Ishikawa (cell line): ENCODE data around the gene CC2D2A.

ENCODE experiments used
- CEBPB ChIP-seq: IDR thresholded peaks from 2 replicates; pipeline ENCODE4 v1.6.1; 2012
- CREB1 ChIP-seq: IDR thresholded peaks from 2 replicates; pipeline ENCODE4 v1.6.1; 2012; ENCODE audit warnings: low read depth
- EGR1 ChIP-seq: IDR thresholded peaks from 2 replicates; pipeline ENCODE4 v1.6.1; 2012
- EP300 ChIP-seq: IDR thresholded peaks from 2 replicates; pipeline ENCODE4 v1.6.1; 2012; ENCODE audit warnings: borderline replicate concordance
- FOXM1 ChIP-seq: IDR thresholded peaks from 2 replicates; pipeline ENCODE4 v1.6.1; 2012; ENCODE audit warnings: low read depth, borderline replicate concordance
- MAX ChIP-seq: IDR thresholded peaks from 2 replicates; pipeline ENCODE4 v1.6.1; 2012
- NFIC ChIP-seq: IDR thresholded peaks from 2 replicates; pipeline ENCODE4 v1.6.1; 2012
- RAD21 ChIP-seq: IDR thresholded peaks from 2 replicates; pipeline ENCODE4 v1.6.1; 2012; ENCODE audit warnings: low read depth
- REST ChIP-seq: IDR thresholded peaks from 2 replicates; pipeline ENCODE4 v1.6.1; 2012; ENCODE audit warnings: low read depth, mild to moderate bottlenecking
- TAF1 ChIP-seq: IDR thresholded peaks from 2 replicates; pipeline ENCODE4 v1.6.1; 2012; ENCODE audit warnings: low read depth, mild to moderate bottlenecking
- TCF12 ChIP-seq: IDR thresholded peaks from 2 replicates; pipeline ENCODE4 v1.6.1; 2012; ENCODE audit warnings: low read depth
- TEAD4 ChIP-seq: IDR thresholded peaks from 2 replicates; pipeline ENCODE4 v1.6.1; 2012
- YY1 ChIP-seq: IDR thresholded peaks from 2 replicates; pipeline ENCODE4 v1.6.1; 2012; ENCODE audit warnings: low read depth
- ZBTB7A ChIP-seq: IDR thresholded peaks from 2 replicates; pipeline ENCODE4 v1.6.1; 2012; ENCODE audit warnings: low read depth
- TF ChIP-seq, protein P1 (sequence below): IDR thresholded peaks from 2 replicates; pipeline ENCODE4 v1.6.1; 2012

The CC2D2A gene

DNA sequence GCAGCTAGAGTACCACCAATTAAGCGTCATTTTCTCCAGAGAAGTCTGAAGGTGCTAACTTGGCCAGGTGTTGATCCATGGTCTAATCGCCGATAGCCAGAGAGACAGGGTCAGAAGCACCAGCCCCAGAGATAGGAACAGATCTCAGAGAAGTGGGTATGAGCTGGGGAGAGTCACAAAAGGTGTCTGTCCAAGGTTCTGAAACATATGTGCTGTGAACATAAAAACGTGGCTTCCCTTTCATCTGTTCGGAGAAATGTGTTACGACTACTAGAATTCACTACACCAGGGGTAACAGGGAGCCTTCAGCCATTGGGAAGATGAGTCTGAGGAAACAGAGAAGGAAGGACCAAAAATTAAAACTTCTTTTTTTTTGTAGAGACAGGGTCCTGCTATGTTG lies 94.2 kb downstream of the CC2D2A start:
- TF ChIP-seq EGR1 = no peak
- TF ChIP-seq TEAD4 = no peak
- no peak for TF ChIP-seq CEBPB
- no peak for TF ChIP-seq RAD21
- TF ChIP-seq YY1 = no peak
- peak; percentile 79 for TF ChIP-seq REST
- TF ChIP-seq TCF12 = no peak
- no peak for TF ChIP-seq TAF1

DNA sequence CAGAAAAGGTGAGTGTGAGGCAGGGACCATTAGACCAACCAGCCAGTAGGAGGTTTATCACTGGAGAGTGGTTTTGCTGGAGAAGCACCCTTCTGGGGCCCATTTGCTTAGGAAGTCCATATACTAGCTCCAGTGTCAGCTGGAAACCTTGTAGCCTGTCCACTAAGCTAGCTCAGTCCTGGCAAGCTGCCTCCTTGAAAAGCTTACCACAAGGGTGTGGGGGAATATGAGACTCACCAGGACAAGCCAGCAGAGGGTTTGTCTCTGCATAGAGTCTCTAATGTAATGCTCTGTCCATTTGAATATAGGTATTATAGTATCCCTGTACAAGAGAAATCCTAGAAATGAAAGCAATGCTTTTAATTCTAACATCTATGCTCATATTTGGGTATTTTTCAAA lies 99.1 kb downstream of the CC2D2A start:
- TF ChIP-seq CREB1 = no peak
- no peak for TF ChIP-seq MAX
- no peak for TF ChIP-seq CEBPB
- TF ChIP-seq RAD21 = no peak
- TF ChIP-seq TEAD4 = no peak
- TF ChIP-seq, protein P1, sequence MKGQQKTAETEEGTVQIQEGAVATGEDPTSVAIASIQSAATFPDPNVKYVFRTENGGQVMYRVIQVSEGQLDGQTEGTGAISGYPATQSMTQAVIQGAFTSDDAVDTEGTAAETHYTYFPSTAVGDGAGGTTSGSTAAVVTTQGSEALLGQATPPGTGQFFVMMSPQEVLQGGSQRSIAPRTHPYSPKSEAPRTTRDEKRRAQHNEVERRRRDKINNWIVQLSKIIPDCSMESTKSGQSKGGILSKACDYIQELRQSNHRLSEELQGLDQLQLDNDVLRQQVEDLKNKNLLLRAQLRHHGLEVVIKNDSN = no peak
- TF ChIP-seq TAF1 = no peak
- TF ChIP-seq FOXM1 = no peak
- no peak for TF ChIP-seq ZBTB7A
- TF ChIP-seq REST = no peak
- TF ChIP-seq EP300 = no peak
- no peak for TF ChIP-seq TCF12
- no peak for TF ChIP-seq EGR1
- no peak for TF ChIP-seq YY1
- no peak for TF ChIP-seq NFIC

- TF ChIP-seq EGR1 = no peak
- no peak for TF ChIP-seq CREB1
- no peak for TF ChIP-seq NFIC
- TF ChIP-seq ZBTB7A = no peak
- no peak for TF ChIP-seq TCF12
- no peak for TF ChIP-seq RAD21
- TF ChIP-seq TAF1 = no peak
- no peak for TF ChIP-seq YY1
- TF ChIP-seq MAX = no peak
- TF ChIP-seq, protein P1 = no peak
These were observed 100.1 kb downstream of the CC2D2A start for GRCh38 chr4:15569746-15570145.

- no peak for TF ChIP-seq TAF1
- TF ChIP-seq REST = no peak
- TF ChIP-seq EGR1 = no peak
- TF ChIP-seq ZBTB7A = no peak
- TF ChIP-seq EP300 = no peak
- TF ChIP-seq FOXM1 = no peak
- TF ChIP-seq CREB1 = no peak
- TF ChIP-seq, protein P1 = no peak
- TF ChIP-seq TEAD4 = no peak
- no peak for TF ChIP-seq RAD21
- no peak for TF ChIP-seq MAX
- no peak for TF ChIP-seq TCF12
- TF ChIP-seq YY1 = no peak
- no peak for TF ChIP-seq NFIC
- no peak for TF ChIP-seq CEBPB
These were observed 106.3 kb downstream of the CC2D2A start for GRCh38 chr4:15575966-15576365.
